ENCODE data around the gene ZSCAN21. TPM values are rescaled to one million over a fixed set of nuclear protein-coding genes. Genes with fewer than 3 reads are reported as not detected.

Gene ZSCAN21
- total RNA-seq, 1 donor from 2014 or later = 11.1 TPM

DNA sequence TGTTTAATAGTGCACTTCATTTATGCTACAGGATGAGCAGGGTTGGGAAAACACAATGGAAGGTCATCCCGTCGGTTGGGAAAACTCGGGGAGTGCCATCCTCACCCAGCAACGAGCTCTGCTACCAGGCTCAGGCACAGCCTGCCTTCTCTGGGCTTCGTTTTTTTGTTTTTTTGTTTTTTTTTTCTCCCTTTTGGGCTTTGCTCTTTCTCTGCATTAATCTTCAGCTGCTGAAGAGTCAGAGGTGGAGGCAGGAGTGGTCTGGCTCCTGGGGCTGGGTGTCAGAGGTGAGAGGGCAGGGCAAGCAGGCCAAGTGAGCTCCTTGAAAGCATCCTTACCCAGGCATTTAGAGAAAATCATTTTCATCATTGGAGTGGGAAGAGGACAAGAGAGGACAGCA lies 20.4 kb downstream of the ZSCAN21 start:
- TF ChIP-seq, protein P1, sequence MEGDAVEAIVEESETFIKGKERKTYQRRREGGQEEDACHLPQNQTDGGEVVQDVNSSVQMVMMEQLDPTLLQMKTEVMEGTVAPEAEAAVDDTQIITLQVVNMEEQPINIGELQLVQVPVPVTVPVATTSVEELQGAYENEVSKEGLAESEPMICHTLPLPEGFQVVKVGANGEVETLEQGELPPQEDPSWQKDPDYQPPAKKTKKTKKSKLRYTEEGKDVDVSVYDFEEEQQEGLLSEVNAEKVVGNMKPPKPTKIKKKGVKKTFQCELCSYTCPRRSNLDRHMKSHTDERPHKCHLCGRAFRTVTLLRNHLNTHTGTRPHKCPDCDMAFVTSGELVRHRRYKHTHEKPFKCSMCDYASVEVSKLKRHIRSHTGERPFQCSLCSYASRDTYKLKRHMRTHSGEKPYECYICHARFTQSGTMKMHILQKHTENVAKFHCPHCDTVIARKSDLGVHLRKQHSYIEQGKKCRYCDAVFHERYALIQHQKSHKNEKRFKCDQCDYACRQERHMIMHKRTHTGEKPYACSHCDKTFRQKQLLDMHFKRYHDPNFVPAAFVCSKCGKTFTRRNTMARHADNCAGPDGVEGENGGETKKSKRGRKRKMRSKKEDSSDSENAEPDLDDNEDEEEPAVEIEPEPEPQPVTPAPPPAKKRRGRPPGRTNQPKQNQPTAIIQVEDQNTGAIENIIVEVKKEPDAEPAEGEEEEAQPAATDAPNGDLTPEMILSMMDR (IDR thresholded peaks at IDR 0.05; ENCODE audit: insufficient read depth, low read depth, low read length) = no peak
- TF ChIP-seq EZH2 (IDR thresholded peaks at IDR 0.05; ENCODE audit: insufficient read depth, low read length) = no peak
- H3K9me3 Mint-ChIP-seq (ENCODE audit: unreplicated experiment) = peaks cover 41% of the 10 kb centered on the region
- Histone ChIP-seq H3K9ac (ENCODE audit: low read length) (no peak overlapping the region), H3K27ac (ENCODE audit: low read depth, low read length) (no peak overlapping the region), H3K9me3 (ENCODE audit: insufficient read depth, low read depth, low read length) (peaks cover 55% of the 10 kb centered on the region), H3K36me3 (ENCODE audit: insufficient read depth, low read length) (peaks cover 58% of the 10 kb centered on the region), H3K4me2 (ENCODE audit: low read length) (no peak overlapping the region), H2AFZ (ENCODE audit: low read depth, low read length) (no peak overlapping the region), H3K4me3 (ENCODE audit: insufficient read depth, low read depth, low read length) (peak overlapping the region; percentile 3), H3K79me2 (ENCODE audit: insufficient read depth, low read length) (peaks cover 19% of the 10 kb centered on the region), H3K27me3 (ENCODE audit: insufficient read depth, low read length) (no peaks in the 10 kb centered on the region), H3K4me1 (ENCODE audit: insufficient read depth, low read length) (no peaks in the 10 kb centered on the region), H4K20me1 (ENCODE audit: insufficient read depth, low read length) (peaks cover 18% of the 10 kb centered on the region)
- H3K4me1 Mint-ChIP-seq (ENCODE audit: low read depth, unreplicated experiment) = no peaks in the 10 kb centered on the region
- no peak overlapping the region for H3K27ac Mint-ChIP-seq (ENCODE audit: unreplicated experiment)
- peaks cover 52% of the 10 kb centered on the region for H3K36me3 Mint-ChIP-seq (ENCODE audit: low read depth, unreplicated experiment)
- no peak overlapping the region for H3K4me3 Mint-ChIP-seq (ENCODE audit: unreplicated experiment)
- no peak for FAIRE-seq
- no peak for DNase-seq (ENCODE audit: low read depth)
- no peaks in the 10 kb centered on the region for H3K27me3 Mint-ChIP-seq (ENCODE audit: low read depth, unreplicated experiment)

DNA sequence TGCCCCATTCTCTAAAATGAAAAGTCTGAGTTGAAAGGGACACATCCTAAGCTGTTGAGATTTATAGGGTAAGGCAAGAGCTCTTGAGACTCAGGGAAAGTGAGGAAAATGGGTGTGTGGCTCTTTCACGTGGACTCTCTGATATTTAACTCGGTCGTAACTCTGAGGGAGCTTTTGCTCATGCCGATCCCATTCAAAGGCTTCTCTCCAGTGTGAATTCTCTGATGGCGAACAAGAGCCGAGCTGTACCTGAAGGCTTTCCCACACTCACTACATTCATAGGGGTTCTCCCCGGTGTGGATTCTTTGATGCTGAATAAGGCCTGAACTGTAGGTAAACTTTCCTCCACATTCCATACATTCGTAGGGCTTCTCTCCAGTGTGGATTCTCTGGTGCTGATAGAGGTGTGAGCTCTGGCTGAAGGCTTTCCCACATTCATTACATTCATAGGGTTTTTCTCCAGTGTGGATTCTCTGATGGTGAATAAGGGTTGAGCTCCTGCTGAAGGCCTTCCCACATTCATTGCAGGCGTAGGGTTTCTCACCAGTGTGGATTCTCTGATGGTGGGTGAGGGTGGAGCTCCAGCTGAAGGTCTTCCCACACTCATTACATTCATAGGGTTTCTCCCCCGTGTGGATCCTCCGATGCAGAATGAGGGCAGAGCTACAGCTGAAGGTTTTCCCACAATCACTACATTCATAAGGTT lies 21.6 kb downstream of the ZSCAN21 start:
- Histone ChIP-seq H3K36me3 (ENCODE audit: insufficient read depth, low read length) (peaks cover 65% of the 10 kb centered on the region), H3K9ac (ENCODE audit: low read length) (no peak overlapping the region), H3K9me3 (ENCODE audit: insufficient read depth, low read depth, low read length) (peaks cover 51% of the 10 kb centered on the region), H2AFZ (ENCODE audit: low read depth, low read length) (no peak overlapping the region), H3K4me1 (ENCODE audit: insufficient read depth, low read length) (no peaks in the 10 kb centered on the region), H4K20me1 (ENCODE audit: insufficient read depth, low read length) (peaks cover 22% of the 10 kb centered on the region), H3K27me3 (ENCODE audit: insufficient read depth, low read length) (no peaks in the 10 kb centered on the region), H3K79me2 (ENCODE audit: insufficient read depth, low read length) (peaks cover 31% of the 10 kb centered on the region), H3K4me2 (ENCODE audit: low read length) (no peak overlapping the region), H3K27ac (ENCODE audit: low read depth, low read length) (no peak overlapping the region), H3K4me3 (ENCODE audit: insufficient read depth, low read depth, low read length) (peak overlapping the region; percentile 3)
- peaks cover 59% of the 10 kb centered on the region for H3K36me3 Mint-ChIP-seq (ENCODE audit: low read depth, unreplicated experiment)
- no peak overlapping the region for H3K27ac Mint-ChIP-seq (ENCODE audit: unreplicated experiment)
- H3K27me3 Mint-ChIP-seq (ENCODE audit: low read depth, unreplicated experiment) = no peaks in the 10 kb centered on the region
- H3K4me1 Mint-ChIP-seq (ENCODE audit: low read depth, unreplicated experiment) = no peaks in the 10 kb centered on the region
- H3K4me3 Mint-ChIP-seq (ENCODE audit: unreplicated experiment) = no peak overlapping the region
- H3K9me3 Mint-ChIP-seq (ENCODE audit: unreplicated experiment) = peaks cover 41% of the 10 kb centered on the region
- DNase-seq (ENCODE audit: low read depth) (no peak), FAIRE-seq (no peak)
- TF ChIP-seq, protein P1 (IDR thresholded peaks at IDR 0.05; ENCODE audit: insufficient read depth, low read depth, low read length) = no peak
- no peak for TF ChIP-seq EZH2 (IDR thresholded peaks at IDR 0.05; ENCODE audit: insufficient read depth, low read length)

DNA sequence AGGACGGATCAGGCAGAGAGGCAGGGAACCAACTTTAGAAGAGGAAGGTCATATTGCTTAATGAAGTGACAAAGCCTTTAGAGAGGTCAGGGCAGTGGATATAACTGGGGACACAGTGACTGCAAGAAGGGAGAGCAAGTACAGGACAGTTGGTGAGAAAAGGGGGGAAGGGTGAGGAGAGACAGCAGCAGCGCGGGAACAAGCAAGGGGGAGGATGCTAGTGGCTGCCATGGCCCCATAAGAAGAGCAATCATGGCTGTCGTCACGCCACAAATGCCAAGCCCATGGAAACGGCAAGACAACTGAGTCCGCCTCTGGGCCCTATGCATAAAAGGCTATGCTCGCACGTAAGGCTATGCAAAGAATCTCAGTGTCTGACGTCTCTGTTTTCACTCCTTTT lies 22.9 kb downstream of the ZSCAN21 start:
- peaks cover 41% of the 10 kb centered on the region for H3K9me3 Mint-ChIP-seq (ENCODE audit: unreplicated experiment)
- TF ChIP-seq, protein P1 (IDR thresholded peaks at IDR 0.05; ENCODE audit: insufficient read depth, low read depth, low read length) = no peak
- no peak for TF ChIP-seq EZH2 (IDR thresholded peaks at IDR 0.05; ENCODE audit: insufficient read depth, low read length)
- H3K4me3 Mint-ChIP-seq (ENCODE audit: unreplicated experiment) = no peak overlapping the region

More for the DNA sequence above, 22.9 kb downstream of the ZSCAN21 start:
- peaks cover 32% of the 10 kb centered on the region for H4K20me1 ChIP-seq (ENCODE audit: insufficient read depth, low read length)
- Mint-ChIP-seq H3K4me1 (ENCODE audit: low read depth, unreplicated experiment) (peaks cover 4% of the 10 kb centered on the region), H3K36me3 (ENCODE audit: low read depth, unreplicated experiment) (peaks cover 68% of the 10 kb centered on the region), H3K27me3 (ENCODE audit: low read depth, unreplicated experiment) (no peaks in the 10 kb centered on the region), H3K27ac (ENCODE audit: unreplicated experiment) (no peak overlapping the region)
- H3K4me2 ChIP-seq (ENCODE audit: low read length) = no peak overlapping the region
- no peak overlapping the region for H2AFZ ChIP-seq (ENCODE audit: low read depth, low read length)
- FAIRE-seq (no peak), DNase-seq (ENCODE audit: low read depth) (no peak)
- H3K27ac ChIP-seq (ENCODE audit: low read depth, low read length) = no peak overlapping the region
- H3K9me3 ChIP-seq (ENCODE audit: insufficient read depth, low read depth, low read length) = peaks cover 54% of the 10 kb centered on the region
- H3K9ac ChIP-seq (ENCODE audit: low read length) = no peak overlapping the region
- H3K4me3 ChIP-seq (ENCODE audit: insufficient read depth, low read depth, low read length) = no peak overlapping the region
- H3K27me3 ChIP-seq (ENCODE audit: insufficient read depth, low read length) = no peaks in the 10 kb centered on the region
- H3K79me2 ChIP-seq (ENCODE audit: insufficient read depth, low read length) = peaks cover 44% of the 10 kb centered on the region
- no peaks in the 10 kb centered on the region for H3K4me1 ChIP-seq (ENCODE audit: insufficient read depth, low read length)
- H3K36me3 ChIP-seq (ENCODE audit: insufficient read depth, low read length) = peaks cover 76% of the 10 kb centered on the region
